Lower leg skin (tissue), 3 donors: ENCODE data around the gene ASGR1.

Experiments
- POLR2A ChIP-seq, 2 donors: fragments of 450-650 bp; IDR thresholded peaks; one replicate each; pipeline ENCODE4 v1.6.1; 2016 to 2017; ENCODE audit warnings: antibody characterized with exemption in 2 of 2, mild to moderate bottlenecking in 1 of 2, moderate library complexity in 1 of 2
- TF ChIP-seq, protein P1 (sequence below), 3 donors: fragments of 450-650 bp; IDR thresholded peaks; one replicate each; pipeline ENCODE4 v1.5.1; 2016; ENCODE audit warnings: antibody characterized with exemption in 3 of 3, mild to moderate bottlenecking in 3 of 3, moderate library complexity in 2 of 3

DNA sequence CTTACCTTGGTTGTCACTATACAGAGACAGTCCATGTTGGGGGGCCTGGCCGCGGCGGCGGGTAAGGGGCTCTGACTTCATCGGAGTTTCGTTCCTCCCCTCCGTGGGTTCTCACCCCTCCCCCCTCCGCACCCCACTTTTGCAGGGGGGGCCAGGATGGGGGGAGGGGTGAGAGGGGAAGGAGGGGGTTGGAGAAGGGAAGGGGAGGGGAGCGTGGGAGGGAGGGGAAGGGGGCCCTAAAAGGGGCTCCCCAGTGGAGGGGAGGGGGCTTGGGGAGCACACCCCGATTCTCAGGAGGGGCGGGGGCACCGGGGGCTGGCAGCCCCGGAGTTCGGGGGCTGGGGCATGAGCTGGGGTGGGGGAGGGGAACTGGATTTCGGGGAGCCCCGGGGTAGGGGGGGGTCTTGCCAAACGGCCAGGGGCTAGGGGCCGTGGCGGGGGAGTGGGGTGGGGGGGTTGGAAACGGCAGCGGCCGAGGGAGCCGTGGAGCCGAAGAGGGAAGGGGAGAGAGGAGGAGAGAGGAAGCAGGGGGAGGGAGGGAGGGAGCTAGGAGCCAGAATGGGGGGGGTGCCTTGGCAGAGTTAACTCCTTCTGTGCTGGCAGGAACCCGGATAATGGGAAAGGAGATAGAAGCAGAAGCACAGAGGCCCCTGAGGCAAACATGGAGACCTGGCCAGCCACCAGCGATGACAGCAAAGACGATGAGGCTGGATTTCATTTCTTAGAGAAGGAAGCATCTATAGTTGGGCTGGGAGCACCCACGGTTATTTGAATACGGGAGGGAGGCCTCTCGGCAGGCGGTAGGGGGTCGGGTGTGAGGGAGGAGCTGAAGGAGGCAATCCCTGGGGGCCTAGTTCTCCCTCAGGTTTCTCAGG lies 38.2 kb upstream of the ASGR1 start:
- TF ChIP-seq POLR2A (IDR thresholded peaks at IDR 0.05) = no peak
- TF ChIP-seq, protein P1, sequence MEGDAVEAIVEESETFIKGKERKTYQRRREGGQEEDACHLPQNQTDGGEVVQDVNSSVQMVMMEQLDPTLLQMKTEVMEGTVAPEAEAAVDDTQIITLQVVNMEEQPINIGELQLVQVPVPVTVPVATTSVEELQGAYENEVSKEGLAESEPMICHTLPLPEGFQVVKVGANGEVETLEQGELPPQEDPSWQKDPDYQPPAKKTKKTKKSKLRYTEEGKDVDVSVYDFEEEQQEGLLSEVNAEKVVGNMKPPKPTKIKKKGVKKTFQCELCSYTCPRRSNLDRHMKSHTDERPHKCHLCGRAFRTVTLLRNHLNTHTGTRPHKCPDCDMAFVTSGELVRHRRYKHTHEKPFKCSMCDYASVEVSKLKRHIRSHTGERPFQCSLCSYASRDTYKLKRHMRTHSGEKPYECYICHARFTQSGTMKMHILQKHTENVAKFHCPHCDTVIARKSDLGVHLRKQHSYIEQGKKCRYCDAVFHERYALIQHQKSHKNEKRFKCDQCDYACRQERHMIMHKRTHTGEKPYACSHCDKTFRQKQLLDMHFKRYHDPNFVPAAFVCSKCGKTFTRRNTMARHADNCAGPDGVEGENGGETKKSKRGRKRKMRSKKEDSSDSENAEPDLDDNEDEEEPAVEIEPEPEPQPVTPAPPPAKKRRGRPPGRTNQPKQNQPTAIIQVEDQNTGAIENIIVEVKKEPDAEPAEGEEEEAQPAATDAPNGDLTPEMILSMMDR (IDR thresholded peaks at IDR 0.05) = no peak
